Activated CD8-positive, alpha-beta T cell treated with anti-CD3 and anti-CD28 coated beads, Interleukin-2, amount 10 ng/mL, durations not matched to agents 7 days and 5 days (primary cell): ENCODE measurements around the gene HTATIP2. TPM values are rescaled to one million over a fixed set of nuclear protein-coding genes. Genes with fewer than 3 reads are reported as not detected.

Experiments used
- ATAC-seq: fragments of 150-1000 bp; cut with Tn5 transposase; one replicate; pipeline ENCODE4 v1.10.0; 2021; ENCODE audit warnings: moderate library complexity
- CTCF ChIA-PET: fragments of 350-600 bp; sonication (Branson Sonifier 250); formaldehyde crosslinking; loops from one replicate; lab custom pipeline; 2021; ENCODE audit warnings: antibody characterized with exemption; lab: Charles Lee
- POLR2A ChIA-PET: fragments of 350-600 bp; sonication (Branson Sonifier 250); formaldehyde crosslinking; loops from one replicate; lab custom pipeline; 2021; ENCODE audit warnings: antibody characterized with exemption; lab: Charles Lee
- DNase-seq: peaks from one replicate; pipeline ENCODE4 v3.0.0-alpha.2; 2020
- H3K27ac Mint-ChIP-seq: one replicate; pipeline ENCODE4 v1.8.0; 2021; ENCODE audit warnings: mild to moderate bottlenecking, mixed read lengths
- H3K27me3 Mint-ChIP-seq: one replicate; pipeline ENCODE4 v1.8.0; 2021; ENCODE audit warnings: low read depth, mixed read lengths
- H3K36me3 Mint-ChIP-seq: one replicate; pipeline ENCODE4 v1.8.0; 2021; ENCODE audit warnings: low read depth, mixed read lengths
- H3K4me1 Mint-ChIP-seq: one replicate; pipeline ENCODE4 v1.8.0; 2021; ENCODE audit warnings: low read depth, mixed read lengths
- H3K4me3 Mint-ChIP-seq: one replicate; pipeline ENCODE4 v1.8.0; 2021; ENCODE audit warnings: mild to moderate bottlenecking, mixed read lengths
- H3K9me3 Mint-ChIP-seq: one replicate; pipeline ENCODE4 v1.8.0; 2022; ENCODE audit warnings: mixed read lengths; ENCODE audit not compliant: insufficient read depth
- total RNA-seq, 2 experiments: library from RNA; stranded (reverse); gene quantifications; one replicate each; pipeline ENCODE4 v1.2.3, GENCODE V29; 2021

Gene HTATIP2
- total RNA-seq: 10 to 100 TPM; 30.5 to 33.2 TPM

- peaks cover 4% of the 10 kb centered on the region for H3K9me3 Mint-ChIP-seq
- ChIA-PET POLR2A (interaction anchor here (0.9 to 1.3 kb wide), 3 partner anchors 15 to 25 kb away, joined by 3 read pairs; no protein-coding TSS in a partner anchor), CTCF (interaction anchor here (0.7 to 2.6 kb wide), 9 partner anchors 8 to 247 kb away, joined by 3 to 13 read pairs (median 5); no protein-coding TSS in a partner anchor)
- H3K36me3 Mint-ChIP-seq: peaks cover 45% of the 10 kb centered on the region
- peak; percentile 93 for ATAC-seq
- H3K4me1 Mint-ChIP-seq: peaks cover 68% of the 10 kb centered on the region
- H3K27ac Mint-ChIP-seq: peak within 1 kb of the TSS; percentile 88
- H3K27me3 Mint-ChIP-seq: no peaks in the 10 kb centered on the region
- DNase-seq: peak; percentile 78
- H3K4me3 Mint-ChIP-seq: peak within 1 kb of the TSS; percentile 84
These were observed at the start of gene HTATIP2 for GRCh38 chr11:20363500-20364340. Gene HTATIP2, plus strand, starts transcription at chr11:20363714. Its CDS starts 524 bp downstream, at chr11:20364238.

- Mint-ChIP-seq H3K36me3 (no peaks in the 10 kb centered on the region), H3K4me3 (no peak overlapping the region), H3K27me3 (peaks cover 4% of the 10 kb centered on the region), H3K27ac (no peak overlapping the region), H3K4me1 (no peaks in the 10 kb centered on the region), H3K9me3 (no peaks in the 10 kb centered on the region)
- CTCF ChIA-PET: no interaction called here
- no peak for ATAC-seq
- DNase-seq: no peak
- POLR2A ChIA-PET: no interaction called here
These were observed 47.7 kb upstream of the HTATIP2 start for GRCh38 chr11:20315800-20316199.

- no peaks in the 10 kb centered on the region for H3K9me3 Mint-ChIP-seq
- H3K27ac Mint-ChIP-seq: no peak overlapping the region
- H3K4me3 Mint-ChIP-seq: no peak overlapping the region
- no peaks in the 10 kb centered on the region for H3K36me3 Mint-ChIP-seq
- DNase-seq (no peak), ATAC-seq (no peak)
- H3K4me1 Mint-ChIP-seq: no peaks in the 10 kb centered on the region
- POLR2A ChIA-PET: no interaction called here
- CTCF ChIA-PET: no interaction called here
- H3K27me3 Mint-ChIP-seq: peaks cover 7% of the 10 kb centered on the region
These were observed 42.3 kb upstream of the HTATIP2 start for GRCh38 chr11:20321177-20321576.

GRCh38 chr11:20327377-20327935 lies 36.1 kb upstream of the HTATIP2 start:
- Mint-ChIP-seq H3K9me3 (no peaks in the 10 kb centered on the region), H3K4me3 (no peak overlapping the region), H3K27ac (no peak overlapping the region), H3K27me3 (peaks cover 7% of the 10 kb centered on the region), H3K36me3 (no peaks in the 10 kb centered on the region), H3K4me1 (no peaks in the 10 kb centered on the region)
- CTCF ChIA-PET: interaction anchor here (0.9 to 1.6 kb wide), 2 partner anchors 26 to 196 kb away, joined by 3 to 4 read pairs; no protein-coding TSS in a partner anchor
- ATAC-seq (no peak), DNase-seq (no peak)
- POLR2A ChIA-PET: interaction anchor here (0.6 kb wide), 1 partner anchor 15 kb away, joined by 3 read pairs; no protein-coding TSS in a partner anchor

GRCh38 chr11:20336056-20336455 lies 27.5 kb upstream of the HTATIP2 start:
- no peaks in the 10 kb centered on the region for H3K36me3 Mint-ChIP-seq

GRCh38 chr11:20337526-20338154 lies 25.9 kb upstream of the HTATIP2 start:
- Mint-ChIP-seq H3K9me3 (no peaks in the 10 kb centered on the region), H3K4me3 (no peak overlapping the region), H3K4me1 (peaks cover 8% of the 10 kb centered on the region), H3K27ac (no peak overlapping the region), H3K36me3 (no peaks in the 10 kb centered on the region), H3K27me3 (peaks cover 33% of the 10 kb centered on the region)
- CTCF ChIA-PET: interaction anchor here (2.5 kb wide), 1 partner anchor 209 kb away, joined by 7 read pairs; no protein-coding TSS in a partner anchor
- ATAC-seq: no peak
- POLR2A ChIA-PET: no interaction called here
- DNase-seq: peak; percentile 25

More at GRCh38 chr11:20336056-20336455, 27.5 kb upstream of the HTATIP2 start:
- Mint-ChIP-seq H3K27ac (no peak overlapping the region), H3K4me1 (no peaks in the 10 kb centered on the region), H3K9me3 (no peaks in the 10 kb centered on the region), H3K27me3 (peaks cover 31% of the 10 kb centered on the region), H3K4me3 (no peak overlapping the region)
- ChIA-PET POLR2A (no interaction called here), CTCF (interaction anchor here (1.4 kb wide), 1 partner anchor 208 kb away, joined by 7 read pairs; no protein-coding TSS in a partner anchor)
- ATAC-seq: no peak
- no peak for DNase-seq

- peak; percentile 65 for ATAC-seq
- Mint-ChIP-seq H3K4me1 (peaks cover 11% of the 10 kb centered on the region), H3K27me3 (peaks cover 52% of the 10 kb centered on the region), H3K36me3 (no peaks in the 10 kb centered on the region), H3K4me3 (peak overlapping the region; percentile 22), H3K9me3 (no peaks in the 10 kb centered on the region), H3K27ac (peak overlapping the region; percentile 44)
- ChIA-PET CTCF (interaction anchor here (1.1 to 2.1 kb wide), 5 partner anchors 11 to 215 kb away, joined by 3 to 8 read pairs (median 4); partner anchors contain the start of gene HTATIP2), POLR2A (interaction anchor here (0.7 kb wide), 1 partner anchor 15 kb away, joined by 3 read pairs; no protein-coding TSS in a partner anchor)
- peak; percentile 58 for DNase-seq
These were observed 21.0 kb upstream of the HTATIP2 start for GRCh38 chr11:20342347-20343141.

GRCh38 chr11:20351136-20351535 lies 12.4 kb upstream of the HTATIP2 start:
- H3K36me3 Mint-ChIP-seq: no peaks in the 10 kb centered on the region
- H3K27me3 Mint-ChIP-seq: peaks cover 32% of the 10 kb centered on the region
- no peak overlapping the region for H3K4me3 Mint-ChIP-seq
- ChIA-PET POLR2A (no interaction called here), CTCF (interaction anchor here (1.4 to 5.4 kb wide), 4 partner anchors 9 to 223 kb away, joined by 6 to 30 read pairs (median 16); partner anchors contain the start of gene HTATIP2)
- ATAC-seq (no peak), DNase-seq (no peak)
- H3K27ac Mint-ChIP-seq: no peak overlapping the region
- H3K9me3 Mint-ChIP-seq: no peaks in the 10 kb centered on the region
- peaks cover 5% of the 10 kb centered on the region for H3K4me1 Mint-ChIP-seq

- ChIA-PET CTCF (interaction anchor here (1.4 to 5.4 kb wide), 4 partner anchors 8 to 223 kb away, joined by 6 to 30 read pairs (median 16); partner anchors contain the start of gene HTATIP2), POLR2A (no interaction called here)
- ATAC-seq: no peak
- H3K4me3 Mint-ChIP-seq: no peak overlapping the region
- no peak for DNase-seq
- H3K4me1 Mint-ChIP-seq: peaks cover 2% of the 10 kb centered on the region
- no peak overlapping the region for H3K27ac Mint-ChIP-seq
- no peaks in the 10 kb centered on the region for H3K9me3 Mint-ChIP-seq
- no peaks in the 10 kb centered on the region for H3K36me3 Mint-ChIP-seq
- H3K27me3 Mint-ChIP-seq: peaks cover 28% of the 10 kb centered on the region
These were observed 11.7 kb upstream of the HTATIP2 start for GRCh38 chr11:20351751-20352262.

- Mint-ChIP-seq H3K4me3 (no peak overlapping the region), H3K27me3 (peaks cover 12% of the 10 kb centered on the region), H3K36me3 (no peaks in the 10 kb centered on the region), H3K9me3 (no peaks in the 10 kb centered on the region), H3K4me1 (peaks cover 2% of the 10 kb centered on the region), H3K27ac (no peak overlapping the region)
- ChIA-PET POLR2A (no interaction called here), CTCF (interaction anchor here (0.6 to 8.3 kb wide), 17 partner anchors 8 to 567 kb away, joined by 3 to 99 read pairs (median 3); partner anchors contain the start of gene HTATIP2)
- DNase-seq (peak; percentile 42), ATAC-seq (peak; percentile 64)
These were observed 9.6 kb upstream of the HTATIP2 start for GRCh38 chr11:20353829-20354434.
